MM.1S (cell line): ENCODE measurements around the gene SEC22C.

Experiments used
- CTCF ChIP-seq: fragments of 300-600 bp; sonication (generic); IDR thresholded peaks from 2 replicates; pipeline ENCODE4 v1.5.1; 2016; ENCODE audit warnings: antibody characterized with exemption, low read length, mixed read lengths
- EZH2 ChIP-seq: fragments of 300-600 bp; sonication (generic); optimal IDR thresholded peaks from 2 replicates; pipeline ENCODE3; 2017; ENCODE audit warnings: low read depth, mild to moderate bottlenecking, antibody characterized with exemption, low read length, mixed read lengths

DNA sequence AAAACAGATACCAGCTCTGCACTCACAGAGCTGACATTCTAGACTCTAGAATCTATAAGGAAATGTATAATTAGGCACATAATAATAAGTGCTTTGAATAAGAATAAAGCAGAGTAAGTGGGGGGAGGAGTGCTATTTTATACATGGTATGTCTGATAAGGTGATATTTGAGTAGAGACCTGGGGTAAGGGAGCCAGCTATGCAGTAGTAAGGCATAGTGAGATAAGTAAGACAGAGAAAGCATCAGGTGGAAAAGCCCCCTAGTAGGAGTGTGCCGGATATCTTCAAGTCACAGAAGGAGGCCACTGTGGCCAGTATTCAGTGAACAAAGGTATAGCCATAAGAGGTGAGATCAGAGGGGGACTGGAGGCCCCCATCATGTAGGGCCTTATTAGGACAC lies 11.9 kb upstream of the SEC22C start:
- TF ChIP-seq CTCF (no peak), EZH2 (no peak)
